Stimulated activated CD8-positive, alpha-beta memory T cell treated with anti-CD3 and anti-CD28 coated beads, Interleukin-12 subunit alpha, Interleukin-12 subunit beta, amount 100 ng/mL, for 1 hour (primary cell): ENCODE data around the gene CS.
A peak's percentile ranks its signal among the peaks of the same experiment; 100 is the strongest.
"Not testable (repeated sequence)": the region's sequence is repeated elsewhere in the genome, so short reads cannot be mapped to it uniquely, and the experiment has no call there.

Experiments used
- DNase-seq: peaks from one replicate; pipeline ENCODE4 v3.0.0-alpha.2; 2020; ENCODE audit warnings: low read depth

CS gene

DNA sequence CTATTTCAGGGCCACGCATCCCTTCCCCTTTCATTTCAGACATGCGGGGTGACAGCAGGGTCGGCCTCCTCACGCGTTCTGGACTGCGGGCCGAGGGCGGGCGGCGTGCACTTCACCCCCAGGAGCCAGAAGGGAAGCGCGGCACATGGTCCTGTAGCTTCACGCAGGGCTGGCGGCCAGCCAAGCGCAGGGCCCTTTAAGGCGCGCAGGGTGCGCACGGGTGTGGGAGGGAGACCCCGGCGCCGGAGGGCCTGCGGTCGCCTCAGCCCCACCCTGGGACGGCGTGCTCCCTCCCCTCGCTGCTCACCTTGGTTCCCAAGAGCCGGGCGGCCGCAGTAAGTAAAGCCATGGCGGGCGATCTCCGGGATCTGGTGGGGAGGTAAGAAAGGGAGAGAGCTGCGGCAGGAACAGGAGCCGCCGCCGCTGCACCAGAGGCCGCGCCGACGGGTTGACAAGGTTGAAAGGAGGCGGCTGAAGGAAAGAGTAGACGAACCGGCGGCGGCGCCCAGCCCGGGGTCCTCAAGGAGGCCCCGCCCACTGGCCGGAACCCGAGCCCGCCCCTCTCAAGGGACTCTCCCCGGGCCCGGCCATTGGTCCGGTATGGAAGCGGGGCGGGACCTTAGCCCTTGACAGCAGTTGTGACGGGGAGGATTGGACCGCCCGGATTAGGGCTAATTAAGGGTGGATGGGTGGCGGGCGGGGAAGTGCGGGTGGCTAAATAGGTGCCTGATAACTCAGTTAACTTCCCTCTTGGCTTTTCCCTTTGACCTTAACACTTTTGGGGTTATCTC, at the start of gene CS:
TSS of gene CS (minus strand) at position 478 of the 791 bp plus-strand sequence. CDS start at position 349, 129 bp downstream.
- DNase-seq, result peak; percentile 98

DNA sequence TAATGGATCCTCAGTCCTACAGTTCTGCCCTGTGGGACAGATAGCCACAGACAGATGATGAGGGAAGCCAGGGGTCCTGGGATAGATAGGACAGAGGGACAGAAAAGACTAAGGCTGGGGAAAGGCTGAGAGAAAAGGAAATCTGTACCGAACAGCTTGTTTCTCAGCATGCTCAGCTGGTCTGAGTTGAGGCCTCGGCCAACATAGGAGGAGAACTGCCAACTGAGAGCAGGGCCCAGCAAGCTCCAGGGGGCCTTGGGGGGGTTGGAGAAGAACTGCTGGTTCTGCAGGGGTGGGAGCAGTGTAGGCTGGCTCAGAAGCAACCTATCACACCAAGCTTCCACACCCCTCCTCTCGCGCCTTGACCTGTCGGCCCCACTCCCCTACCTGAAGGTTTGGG, 48.6 kb upstream of the CS start:
- DNase-seq, result no peak

GRCh38 chr12:56347255-56347654, 47.1 kb upstream of the CS start:
- not testable (repeated sequence) for DNase-seq

DNA sequence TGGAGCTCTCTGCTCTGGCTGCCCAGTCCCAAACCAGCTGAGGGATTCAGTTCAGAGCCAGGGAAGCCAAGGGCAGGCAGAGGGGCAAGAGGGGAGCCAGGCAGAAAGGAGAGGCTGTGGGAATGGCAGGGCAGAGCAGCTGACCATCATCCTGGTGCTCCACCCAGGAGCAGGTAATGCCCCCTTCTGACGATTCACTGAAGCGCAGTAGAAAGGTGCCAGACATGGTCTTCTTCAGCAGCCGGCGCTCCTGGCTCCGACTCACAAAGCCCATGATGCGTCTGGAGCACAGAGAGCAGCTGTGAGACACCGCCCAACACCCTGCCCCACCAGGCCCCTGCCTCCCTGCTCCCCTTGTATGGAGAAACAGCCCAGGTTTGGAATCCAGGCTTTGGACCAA, 46.5 kb upstream of the CS start:
- DNase-seq, result no peak

GRCh38 chr12:56342290-56342689, 42.2 kb upstream of the CS start:
- not testable (repeated sequence) for DNase-seq

- no peak for DNase-seq
Measured at GRCh38 chr12:56341616-56342015, 41.5 kb upstream of the CS start.

DNA sequence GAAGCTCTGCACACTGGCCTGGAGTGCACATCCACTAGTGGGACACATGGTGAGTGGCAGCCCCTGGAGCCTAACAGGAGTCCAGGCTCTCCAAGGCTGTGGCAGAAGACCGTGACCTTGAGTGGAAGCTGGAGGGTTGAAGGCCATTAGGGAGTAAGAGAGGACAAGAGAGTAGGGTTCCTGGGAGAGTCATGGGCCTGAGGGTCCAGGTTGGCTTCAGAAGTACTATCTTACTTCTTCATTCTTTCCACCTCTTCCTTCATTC, 39.0 kb upstream of the CS start:
- no peak for DNase-seq

DNA sequence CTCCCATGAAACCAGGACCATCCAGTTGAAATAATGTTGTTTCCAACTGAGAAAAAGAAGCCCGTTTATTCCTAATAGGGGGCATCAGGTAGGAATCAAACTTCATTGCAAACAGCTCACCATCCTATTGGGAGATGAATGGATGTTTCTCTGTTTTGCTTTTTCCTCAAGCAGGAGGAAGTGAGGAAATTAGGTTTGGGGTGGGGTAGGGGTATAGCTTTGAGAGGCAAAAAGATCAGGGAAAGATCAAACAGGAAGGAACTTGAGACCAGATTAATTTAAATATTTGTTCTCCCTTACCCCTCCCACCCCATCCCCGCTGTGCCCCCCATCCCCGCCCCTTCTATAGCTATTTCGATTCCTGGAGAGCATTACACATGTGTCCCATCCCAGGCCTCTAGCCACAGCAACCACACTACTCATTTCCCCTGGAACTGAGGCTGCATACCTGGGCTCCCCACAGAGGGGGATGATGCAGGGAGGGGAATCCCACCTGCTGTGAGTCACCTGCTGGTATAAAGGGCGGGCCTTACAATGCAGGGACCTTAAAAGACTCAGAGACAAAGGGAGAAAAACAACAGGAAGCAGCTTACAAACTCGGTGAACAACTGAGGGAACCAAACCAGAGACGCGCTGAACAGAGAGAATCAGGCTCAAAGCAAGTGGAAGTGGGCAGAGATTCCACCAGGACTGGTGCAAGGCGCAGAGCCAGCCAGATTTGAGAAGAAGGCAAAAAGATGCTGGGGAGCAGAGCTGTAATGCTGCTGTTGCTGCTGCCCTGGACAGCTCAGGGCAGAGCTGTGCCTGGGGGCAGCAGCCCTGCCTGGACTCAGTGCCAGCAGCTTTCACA, 38.4 kb upstream of the CS start, which contains the start of gene IL23A:
TSS of gene IL23A (plus strand) at position 577 of the 850 bp plus-strand sequence. CDS start at position 738, 161 bp downstream.
- DNase-seq, result peak; percentile 74

GRCh38 chr12:56337753-56338251, 37.7 kb upstream of the CS start:
- no peak for DNase-seq

DNA sequence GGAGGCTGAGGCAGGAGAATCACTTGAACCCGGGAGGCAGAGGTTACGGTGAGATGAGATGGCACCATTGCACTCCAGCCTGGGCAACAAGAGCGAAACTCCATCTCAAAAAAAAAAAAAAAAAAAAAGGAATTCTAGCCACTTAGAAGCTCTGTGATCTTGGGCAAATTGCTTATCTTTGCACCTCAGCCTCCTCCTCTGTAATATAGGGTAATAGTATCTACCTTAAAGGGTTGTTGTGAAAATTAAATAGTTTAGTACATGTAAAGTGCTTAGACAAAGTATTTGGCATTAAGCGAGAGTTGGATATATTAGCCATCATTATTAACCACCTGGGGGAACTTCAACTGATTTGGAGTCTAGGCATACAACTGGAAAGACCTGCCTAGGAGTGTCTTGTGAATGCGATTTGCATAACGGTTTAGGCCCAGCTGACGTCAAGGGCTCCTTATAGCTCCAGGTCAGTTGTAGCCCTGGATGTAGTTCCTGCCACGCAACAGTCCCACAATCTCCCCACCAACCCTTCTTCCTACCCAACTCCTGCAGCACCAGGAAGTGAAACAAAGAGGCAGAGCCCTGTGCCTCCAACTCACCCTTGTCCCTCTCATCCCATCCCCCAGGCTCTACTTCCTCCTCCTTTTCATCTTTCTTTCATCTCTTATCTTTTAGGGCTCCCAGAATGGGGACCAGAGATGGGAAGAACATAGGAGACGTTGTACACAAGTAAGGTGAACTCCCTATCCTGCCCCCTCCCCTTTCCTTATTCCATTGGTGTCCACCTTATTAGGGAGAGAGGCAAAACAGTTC, 36.4 kb upstream of the CS start:
- no peak for DNase-seq

DNA sequence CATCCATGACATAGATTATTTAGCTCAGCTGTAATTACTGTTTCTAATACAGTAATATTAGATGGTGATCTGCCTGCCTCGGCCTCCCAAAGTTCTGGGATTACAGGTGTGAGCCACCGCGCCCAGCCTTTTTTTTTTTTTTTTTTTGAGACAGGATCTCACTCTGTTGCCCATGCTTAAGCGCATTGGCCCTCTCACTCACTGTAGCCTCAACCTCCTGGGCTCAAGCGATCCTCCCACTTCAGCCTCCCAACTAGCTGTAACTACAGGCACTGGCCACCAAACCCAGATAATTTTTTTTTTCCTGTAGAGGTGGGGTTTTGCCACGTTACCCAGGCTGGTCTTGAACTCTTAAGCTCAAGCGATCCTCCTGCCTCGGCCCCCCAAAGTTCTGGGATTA, 35.4 kb upstream of the CS start:
- not testable (repeated sequence) for DNase-seq

GRCh38 chr12:56334490-56334793, 34.3 kb upstream of the CS start:
- no peak for DNase-seq

DNA sequence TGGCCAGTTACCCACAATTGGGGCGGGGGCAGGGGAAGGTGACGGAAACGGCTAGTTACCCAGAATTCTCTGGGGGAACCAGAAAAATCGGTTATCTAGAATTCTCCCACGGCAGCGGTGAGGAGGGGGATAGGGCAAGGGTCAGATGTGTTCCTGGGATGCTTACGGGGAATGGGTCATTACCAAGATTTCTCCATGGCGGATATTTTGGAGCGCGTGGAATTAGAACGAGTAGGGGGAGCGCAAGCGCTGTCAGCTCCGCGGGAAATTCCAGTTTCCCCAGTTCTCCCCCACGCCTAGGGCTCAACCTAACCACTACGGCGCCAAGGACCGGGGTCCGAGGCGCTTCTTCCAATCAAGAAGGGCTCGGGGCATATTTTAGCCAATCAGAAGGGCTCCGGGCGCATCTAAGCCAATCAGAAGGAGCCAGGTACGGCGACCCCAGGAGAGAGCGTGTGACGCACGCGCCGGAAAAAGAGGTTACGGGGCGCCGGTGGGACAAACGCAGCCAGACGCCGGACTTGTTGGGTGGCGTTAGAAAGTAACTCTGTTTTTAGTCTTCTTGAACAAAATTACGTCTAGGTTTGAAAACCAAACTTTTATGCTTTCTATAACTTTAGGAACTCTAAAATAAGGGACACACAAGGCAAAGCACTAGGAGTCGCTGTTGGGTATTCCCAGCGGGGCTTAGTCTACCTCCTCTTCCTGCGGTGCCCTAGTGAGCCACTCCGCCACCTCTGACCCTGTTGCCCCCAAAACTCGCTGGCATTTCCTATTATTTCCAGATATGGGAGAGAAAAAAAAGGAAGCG, 33.8 kb upstream of the CS start, which contains the start of gene PAN2:
TSS of gene PAN2 (minus strand) at position 322 of the 811 bp plus-strand sequence. CDS start 906 bp downstream, outside the sequence.
- peak; percentile 88 for DNase-seq

- no peak for DNase-seq
Measured at GRCh38 chr12:56333197-56333678, 33.1 kb upstream of the CS start.

- no peak for DNase-seq
Measured at GRCh38 chr12:56332512-56333196, 32.5 kb upstream of the CS start.

DNA sequence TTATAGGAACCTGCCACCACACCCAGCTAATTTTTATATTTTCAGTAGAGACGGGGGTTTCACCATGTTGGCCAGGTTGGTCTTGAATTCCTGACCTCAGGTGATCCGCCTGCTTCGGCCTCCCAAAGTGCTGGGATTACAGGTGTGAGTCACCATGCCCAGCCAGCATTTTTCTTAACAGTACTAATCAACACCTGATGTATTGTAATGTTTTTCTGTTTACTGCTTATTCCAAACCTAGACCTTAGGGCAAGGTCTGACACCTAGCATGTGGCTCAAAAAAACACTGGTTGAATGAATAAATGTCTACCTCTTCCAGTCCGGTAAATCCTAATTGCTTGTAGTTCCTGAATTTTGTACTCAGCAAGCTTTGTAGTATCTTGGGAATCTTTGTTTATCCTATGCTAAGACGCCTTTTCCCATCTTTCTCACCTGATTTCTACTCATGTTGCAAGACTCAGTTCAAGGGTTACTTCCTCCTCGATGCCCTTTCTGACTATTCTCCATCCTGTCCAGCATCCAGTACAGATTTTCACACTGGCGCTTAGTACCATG, 30.9 kb upstream of the CS start:
- no peak for DNase-seq

GRCh38 chr12:56326533-56326932, 26.4 kb upstream of the CS start:
- DNase-seq, result no peak

DNA sequence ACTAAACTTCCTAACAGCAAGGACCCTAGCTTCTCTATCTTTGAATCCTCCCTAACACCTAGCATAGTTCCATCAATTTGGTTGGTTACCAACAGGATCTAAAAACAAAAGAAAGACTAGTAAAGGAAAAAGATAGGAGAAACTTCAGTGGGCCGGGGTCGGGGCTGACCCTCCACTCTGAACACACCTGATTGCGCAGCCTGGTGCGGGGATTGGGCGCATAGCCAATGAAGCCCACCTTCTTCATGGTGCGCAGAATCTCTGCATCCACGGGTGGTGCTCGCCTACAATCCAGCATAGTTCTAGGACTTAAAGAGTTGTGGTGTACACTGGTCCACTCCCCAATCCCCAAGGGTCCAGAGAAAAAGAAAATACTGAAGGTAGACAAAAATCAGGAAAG, 26.0 kb upstream of the CS start:
- no peak for DNase-seq

- no peak for DNase-seq
Measured at GRCh38 chr12:56324206-56324605, 24.1 kb upstream of the CS start.

GRCh38 chr12:56321610-56322009, 21.5 kb upstream of the CS start:
- DNase-seq, result not testable (repeated sequence)
